Kidney capillary endothelial cell (primary cell): ENCODE data around the gene HRG.
"Not testable (repeated sequence)": the region's sequence is repeated elsewhere in the genome, so short reads cannot be mapped to it uniquely, and the experiment has no call there.

Experiments used
- DNase-seq: peaks from one replicate; pipeline ENCODE4 v3.0.0-alpha.2; 2018; ENCODE audit warnings: low spot score

HRG gene

GRCh38 chr3:186680869-186681268, 15.1 kb downstream of the HRG start:
- DNase-seq = no peak

DNA sequence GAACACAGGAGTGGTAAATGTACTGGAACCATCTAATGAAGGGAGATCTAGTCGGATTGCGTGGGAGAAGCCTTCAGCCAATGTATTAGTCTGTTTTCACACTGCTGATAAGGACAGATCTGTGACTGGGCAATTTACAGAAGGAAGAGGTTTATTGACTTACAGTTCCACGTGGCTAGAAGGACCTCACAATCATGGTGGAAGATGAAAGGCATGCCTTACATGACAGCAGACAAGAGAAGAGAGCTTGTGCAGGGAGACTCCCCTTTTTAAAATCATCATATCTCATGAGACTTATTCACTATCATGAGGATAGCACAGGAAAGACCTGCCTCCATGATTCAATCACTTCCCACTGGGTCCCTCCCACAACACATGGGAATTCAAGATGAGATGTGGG, 17.0 kb downstream of the HRG start:
- DNase-seq = no peak

- no peak for DNase-seq
Measured at GRCh38 chr3:186683979-186684378, 18.2 kb downstream of the HRG start.

- not testable (repeated sequence) for DNase-seq
Measured at GRCh38 chr3:186686475-186686874, 20.7 kb downstream of the HRG start.

DNA sequence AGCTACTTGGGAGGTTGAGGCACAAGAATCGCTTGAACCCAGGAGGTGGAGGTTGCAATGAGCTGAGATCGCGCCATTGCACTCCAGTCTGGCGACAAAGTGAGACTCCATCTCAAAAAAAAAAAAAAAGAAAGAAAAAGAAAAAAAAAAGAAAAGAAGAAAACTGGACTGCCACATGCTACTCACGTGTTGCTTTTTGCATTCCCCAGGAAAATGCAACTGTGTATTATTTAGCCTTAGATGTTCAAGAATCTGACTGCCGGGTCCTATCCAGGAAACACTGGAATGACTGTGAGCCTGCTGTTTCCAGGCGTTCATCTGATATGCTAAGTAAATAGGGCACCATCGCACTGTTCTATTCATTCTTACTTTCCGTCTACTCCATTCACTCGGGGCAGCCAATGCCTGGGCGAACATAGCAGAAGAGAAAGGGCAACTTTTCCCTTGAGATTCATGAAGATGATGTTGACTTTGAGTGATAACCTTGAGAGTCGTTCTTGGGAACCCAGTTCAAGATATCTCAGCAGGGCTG, 21.4 kb downstream of the HRG start:
- no peak for DNase-seq

- DNase-seq = not testable (repeated sequence)
Measured at GRCh38 chr3:186690304-186690703, 24.5 kb downstream of the HRG start.

GRCh38 chr3:186691676-186692075, 25.9 kb downstream of the HRG start:
- DNase-seq = no peak

- DNase-seq = no peak
Measured at GRCh38 chr3:186693843-186694242, 28.0 kb downstream of the HRG start.

- no peak for DNase-seq
Measured at GRCh38 chr3:186694288-186695032, 28.6 kb downstream of the HRG start.

GRCh38 chr3:186696522-186696921, 30.7 kb downstream of the HRG start:
- no peak for DNase-seq

GRCh38 chr3:186697510-186697909, 31.7 kb downstream of the HRG start:
- DNase-seq = no peak

DNA sequence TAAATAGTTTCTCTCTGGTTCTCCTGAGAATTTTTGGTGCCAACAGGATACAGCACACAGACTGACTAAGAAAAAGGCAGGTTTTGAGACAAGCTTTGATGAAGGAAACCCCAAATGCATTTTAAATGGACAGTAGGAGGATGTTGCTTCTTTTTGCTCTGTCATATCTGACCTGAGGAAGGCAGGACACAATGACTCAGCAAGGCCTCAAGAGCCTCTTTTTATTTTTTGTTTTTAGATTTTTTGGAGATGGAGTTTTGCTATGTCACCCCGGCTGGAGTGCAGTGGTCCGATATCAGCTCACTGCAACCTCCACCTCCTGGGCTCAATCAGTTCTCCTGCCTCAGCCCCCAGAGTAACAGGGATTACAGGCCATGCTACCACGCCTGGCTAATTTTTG, 34.5 kb downstream of the HRG start:
- no peak for DNase-seq

DNA sequence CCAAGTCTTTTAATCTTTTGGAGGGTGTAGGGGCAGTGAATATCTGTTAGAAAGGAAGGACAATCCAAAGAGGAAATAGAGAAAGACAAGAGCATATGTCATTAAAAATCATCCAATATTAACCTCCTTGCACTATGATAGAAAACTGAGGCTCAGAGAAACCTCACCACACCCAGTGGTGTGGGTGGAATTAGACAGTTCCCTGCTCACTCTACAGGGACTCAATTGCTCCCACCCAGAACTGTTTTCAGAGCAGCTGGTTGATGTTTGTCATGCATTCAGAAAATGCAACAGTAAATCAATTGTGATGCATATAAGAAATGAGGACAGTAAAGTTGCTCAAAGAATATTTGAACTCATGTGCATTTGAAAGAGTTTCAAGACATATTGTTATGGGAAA, 36.6 kb downstream of the HRG start:
- DNase-seq = not testable (repeated sequence)

GRCh38 chr3:186705882-186706780, 40.3 kb downstream of the HRG start:
- DNase-seq = no peak

- no peak for DNase-seq
Measured at GRCh38 chr3:186708983-186709679, 43.3 kb downstream of the HRG start.

DNA sequence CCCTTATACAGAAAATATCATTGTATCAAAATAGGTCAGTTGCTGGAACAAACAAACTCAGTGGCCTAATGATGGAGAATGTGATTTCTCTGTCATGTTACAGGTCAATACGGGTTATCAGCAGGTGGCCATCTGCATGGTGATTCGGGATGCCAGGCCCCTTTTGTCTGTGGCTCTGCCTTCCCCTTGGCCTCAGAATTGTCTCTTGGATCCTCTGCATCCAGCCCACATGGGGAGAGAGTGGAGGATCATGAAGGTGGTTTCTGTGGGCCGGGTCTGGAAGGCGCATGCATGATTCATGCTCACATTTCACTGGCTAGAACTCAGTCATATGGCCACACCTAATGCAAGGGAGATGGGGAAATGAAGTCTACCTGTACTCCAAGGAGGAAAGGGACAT, 44.9 kb downstream of the HRG start:
- not testable (repeated sequence) for DNase-seq

DNA sequence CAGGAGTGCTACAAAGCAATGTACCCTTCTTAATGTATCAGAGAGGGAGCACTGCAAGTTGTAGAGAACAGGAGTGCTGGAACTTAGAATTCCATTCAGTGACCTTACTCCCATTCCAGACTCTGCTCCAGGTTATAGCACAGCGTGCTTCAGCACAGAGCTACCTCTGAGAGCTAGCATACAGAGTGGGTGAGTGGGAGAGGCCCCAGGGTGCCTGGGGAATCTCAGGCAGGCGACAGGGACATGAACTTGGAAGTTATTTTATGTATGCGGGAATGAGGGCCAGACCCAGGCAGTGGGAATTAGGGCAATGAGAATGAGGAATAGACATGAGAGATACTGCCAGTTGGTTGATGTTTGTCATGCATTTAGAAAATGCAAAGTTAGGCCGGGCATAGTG, 47.7 kb downstream of the HRG start:
- no peak for DNase-seq

DNA sequence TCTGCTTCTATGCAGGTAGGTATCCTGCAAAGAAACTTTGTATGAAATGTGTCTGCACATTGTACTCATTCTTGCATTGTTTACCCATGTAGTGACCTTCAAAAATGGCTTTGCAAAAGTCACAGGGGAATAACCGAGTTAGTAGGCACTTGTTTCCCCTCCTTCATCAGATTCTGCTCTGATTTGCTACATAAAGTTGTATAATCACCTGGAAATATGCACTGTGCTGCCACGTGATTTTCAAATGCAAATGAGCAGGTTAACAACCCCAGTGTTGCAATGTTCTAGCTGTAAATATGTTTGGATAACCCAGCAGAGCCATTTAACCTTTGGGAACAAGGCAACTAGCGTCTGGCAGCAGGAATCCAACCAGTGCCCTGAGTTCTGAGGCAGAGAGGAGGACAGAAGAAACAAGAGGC, 51.2 kb downstream of the HRG start, which contains the start of gene KNG1:
KNG1 (plus strand) TSS at position 321 of the 419 bp plus-strand sequence. CDS start 184 bp downstream, outside the sequence.
- DNase-seq = no peak

- DNase-seq = no peak
Measured at GRCh38 chr3:186719945-186720739, 54.3 kb downstream of the HRG start.

- peak; percentile 8 for DNase-seq
Measured at GRCh38 chr3:186722457-186722856, 56.6 kb downstream of the HRG start.

GRCh38 chr3:186724911-186725310, 59.1 kb downstream of the HRG start:
- DNase-seq = no peak
